GM21526 (cell line): ENCODE measurements around the gene ACOX3.
"Not testable (repeated sequence)": the region's sequence is repeated elsewhere in the genome, so short reads cannot be mapped to it uniquely, and the experiment has no call there.

Source experiments
- ATAC-seq: cut with Tn5 transposase; IDR thresholded peaks from one replicate; pipeline ENCODE4 v1.9.1; 2021; ENCODE audit warnings: moderate library complexity; ENCODE audit not compliant: unreplicated experiment, low FRiP score

Gene ACOX3

DNA sequence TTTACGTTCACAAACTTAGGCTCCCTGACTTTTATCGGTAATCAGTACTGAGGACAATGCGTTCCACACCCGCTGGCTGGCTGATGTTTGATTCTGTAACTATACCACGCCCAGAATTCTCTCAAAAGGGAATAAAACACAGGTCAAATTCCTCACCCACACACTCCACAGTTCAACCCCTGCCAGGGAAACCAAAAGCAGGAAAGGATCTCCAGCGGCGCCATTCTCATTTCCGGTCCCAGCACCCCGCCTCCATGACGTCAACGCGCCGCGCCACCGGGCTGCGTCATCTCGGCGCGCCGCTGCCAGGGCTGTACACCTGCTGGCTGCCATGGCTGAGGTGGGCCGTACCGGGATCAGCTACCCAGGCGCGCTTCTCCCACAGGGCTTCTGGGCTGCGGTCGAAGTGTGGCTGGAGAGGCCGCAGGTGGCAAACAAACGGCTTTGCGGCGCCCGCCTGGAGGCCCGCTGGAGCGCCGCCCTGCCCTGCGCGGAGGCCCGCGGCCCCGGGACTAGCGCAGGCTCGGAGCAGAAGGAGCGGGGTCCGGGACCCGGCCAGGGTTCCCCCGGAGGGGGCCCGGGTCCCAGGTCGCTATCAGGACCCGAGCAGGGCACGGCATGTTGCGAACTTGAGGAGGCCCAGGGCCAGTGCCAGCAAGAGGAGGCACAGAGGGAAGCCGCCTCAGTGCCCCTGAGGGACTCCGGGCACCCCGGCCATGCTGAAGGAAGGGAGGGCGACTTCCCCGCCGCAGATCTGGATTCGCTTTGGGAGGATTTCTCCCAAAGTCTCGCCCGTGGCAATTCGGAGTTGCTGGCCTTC, at the start of gene ACOX3, which contains the start of gene TRMT44:
Gene ACOX3 (minus strand): TSS at position 232 of the 820 bp plus-strand sequence. CDS start 24,202 bp downstream, outside the sequence.
Gene TRMT44 (plus strand): TSS at position 286 of the 820 bp plus-strand sequence. CDS start 46 bp downstream, at position 332.
- peak; percentile 75 for ATAC-seq

DNA sequence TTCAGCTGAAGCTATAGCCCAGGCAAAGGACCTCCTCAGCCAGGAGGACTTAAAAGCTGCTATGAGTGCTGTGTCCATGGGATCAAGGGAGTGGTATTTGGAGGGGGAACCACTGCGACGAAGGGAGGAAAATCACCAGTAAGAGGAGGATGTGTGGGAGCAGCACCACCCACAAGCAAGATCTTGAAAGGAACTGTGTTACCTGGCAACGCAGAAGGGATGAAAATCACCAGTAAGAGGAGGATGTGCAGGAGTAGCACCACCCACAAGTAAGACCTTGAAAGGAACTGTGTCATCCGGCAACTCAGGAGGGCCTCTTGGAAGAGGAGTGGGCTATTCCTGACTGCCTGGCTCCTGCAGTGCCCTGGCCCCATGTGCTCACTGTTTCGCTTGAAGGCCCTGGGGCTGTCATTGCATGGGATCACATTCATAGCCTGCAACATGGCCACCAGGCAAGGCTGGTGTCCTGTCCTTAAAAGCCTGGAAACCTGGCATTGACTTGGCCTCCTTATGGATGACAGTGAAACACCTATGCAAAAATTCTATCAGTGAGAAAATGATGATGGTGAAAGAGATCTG, 48.4 kb upstream of the ACOX3 start:
- no peak for ATAC-seq

DNA sequence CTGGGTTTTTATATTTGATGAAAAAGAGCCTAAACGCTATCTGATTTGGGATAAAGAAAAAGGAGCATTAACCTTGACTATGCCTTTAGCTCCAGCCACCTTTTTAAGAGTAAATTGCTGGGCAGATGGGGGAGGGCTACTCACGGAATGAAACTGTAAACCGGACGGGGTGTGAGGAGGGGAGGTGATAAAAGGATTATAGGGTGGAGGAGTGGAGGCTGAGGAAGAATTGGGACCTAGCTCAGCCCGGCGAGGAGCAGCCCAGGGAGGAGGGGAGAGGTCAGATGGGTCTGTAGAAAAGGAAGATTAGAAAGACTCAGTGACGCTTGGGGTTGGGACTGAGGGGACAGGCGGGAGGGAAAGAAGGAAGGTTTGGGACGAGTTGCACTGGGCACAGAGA, 46.1 kb upstream of the ACOX3 start:
- ATAC-seq = not testable (repeated sequence)

DNA sequence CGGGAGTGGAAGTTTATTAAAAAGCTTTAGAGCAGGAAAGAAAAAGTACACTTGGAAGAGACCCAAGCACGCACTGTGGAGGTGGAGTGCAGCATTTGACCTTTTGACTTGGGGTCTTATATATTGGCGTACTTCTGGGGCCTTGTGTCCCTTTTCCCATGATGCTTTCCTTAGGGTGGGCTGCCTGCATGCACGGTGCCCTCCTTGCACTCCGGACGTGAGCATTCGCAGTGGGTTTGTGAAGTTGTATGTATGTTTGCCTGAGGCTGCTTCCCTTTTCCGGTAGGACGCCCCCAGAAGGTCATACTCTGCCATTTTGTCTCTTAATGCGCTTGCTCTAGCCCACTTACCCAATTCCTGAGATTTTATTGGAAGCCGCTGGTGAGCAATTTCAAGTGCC, 39.7 kb upstream of the ACOX3 start:
- no peak for ATAC-seq

DNA sequence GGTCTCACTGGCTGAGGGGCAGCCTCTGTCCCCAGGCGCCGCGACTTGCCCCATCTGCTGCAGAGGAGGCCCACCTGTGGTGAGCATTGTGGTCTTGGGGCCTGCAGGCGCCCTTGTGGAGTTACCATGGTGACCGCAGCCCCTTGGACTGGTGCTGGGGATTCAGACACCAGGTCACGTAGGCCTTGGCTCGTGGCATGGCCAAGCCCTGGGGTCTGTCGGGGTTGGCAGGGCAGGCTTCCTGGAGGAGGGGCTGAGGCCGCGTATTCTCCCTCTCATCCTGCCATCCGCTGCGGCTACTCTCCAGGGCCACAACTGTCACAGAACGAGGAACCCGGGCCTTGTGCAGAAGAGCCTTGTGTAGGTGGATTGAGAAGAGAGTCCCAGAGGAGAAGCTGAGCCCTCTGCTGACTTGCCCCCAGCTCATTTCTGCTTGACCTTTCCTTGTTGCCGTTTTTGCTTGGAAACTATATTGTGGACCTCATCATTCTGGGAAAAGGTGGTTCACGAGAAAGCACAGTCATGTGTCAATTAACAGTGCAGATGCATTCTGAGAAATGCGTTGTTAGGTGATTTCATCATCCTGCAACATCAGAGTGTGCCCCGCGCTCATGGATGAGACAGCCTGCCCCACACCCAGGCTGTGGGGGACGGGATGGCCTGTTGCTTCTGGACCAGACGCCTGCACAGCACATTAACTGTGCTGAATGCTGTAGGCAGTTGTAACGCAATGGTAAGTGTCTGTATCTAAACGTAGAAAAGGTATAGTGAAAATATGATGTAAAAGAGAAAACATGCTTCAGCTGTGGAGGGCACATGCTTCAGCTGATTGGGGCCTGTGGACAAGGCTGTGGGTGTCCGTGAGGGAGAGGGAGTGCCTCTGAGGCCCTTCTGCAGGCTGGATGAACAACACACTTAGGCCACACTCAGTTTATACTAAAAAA, 38.5 kb upstream of the ACOX3 start:
- ATAC-seq = no peak

DNA sequence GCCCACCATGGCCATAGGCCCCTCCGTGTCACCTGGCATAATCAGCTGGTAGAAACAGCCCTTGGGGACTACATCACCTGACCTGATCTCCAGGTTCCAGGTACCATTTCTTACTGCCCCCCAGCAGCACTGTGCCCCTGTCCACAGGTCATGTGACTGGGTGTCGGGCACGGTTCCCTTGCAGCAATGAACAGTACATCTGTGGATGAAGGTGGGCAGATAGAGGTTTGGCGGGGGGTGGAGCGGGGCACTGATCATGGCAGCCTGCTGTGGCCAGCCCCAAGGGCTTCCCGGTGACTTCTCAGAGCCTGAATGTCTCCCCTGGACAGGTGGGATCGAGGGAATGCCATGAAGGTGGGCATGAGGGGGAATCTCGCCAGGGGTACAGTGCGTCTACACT, 37.8 kb upstream of the ACOX3 start:
- ATAC-seq = no peak

DNA sequence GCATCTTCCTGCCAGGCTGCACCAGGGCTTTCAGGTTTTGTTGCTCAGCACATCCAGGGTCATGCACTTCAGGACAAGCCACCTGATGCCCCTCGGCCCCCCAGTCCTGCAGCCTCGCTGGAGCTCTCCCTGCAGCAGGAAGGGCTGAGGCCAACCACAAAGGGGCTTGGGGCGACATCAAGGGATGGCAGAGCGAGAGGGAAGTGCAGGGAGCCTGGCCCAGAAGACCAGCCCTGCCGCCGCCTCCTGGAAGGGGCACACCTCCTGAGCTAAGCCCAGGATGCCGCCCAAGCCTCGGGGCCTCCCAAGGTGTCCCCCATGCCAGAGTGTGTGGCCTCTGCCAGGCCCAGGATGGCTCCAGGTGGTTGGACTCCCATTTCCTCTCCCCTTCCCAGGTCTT, 37.2 kb upstream of the ACOX3 start:
- ATAC-seq = no peak

DNA sequence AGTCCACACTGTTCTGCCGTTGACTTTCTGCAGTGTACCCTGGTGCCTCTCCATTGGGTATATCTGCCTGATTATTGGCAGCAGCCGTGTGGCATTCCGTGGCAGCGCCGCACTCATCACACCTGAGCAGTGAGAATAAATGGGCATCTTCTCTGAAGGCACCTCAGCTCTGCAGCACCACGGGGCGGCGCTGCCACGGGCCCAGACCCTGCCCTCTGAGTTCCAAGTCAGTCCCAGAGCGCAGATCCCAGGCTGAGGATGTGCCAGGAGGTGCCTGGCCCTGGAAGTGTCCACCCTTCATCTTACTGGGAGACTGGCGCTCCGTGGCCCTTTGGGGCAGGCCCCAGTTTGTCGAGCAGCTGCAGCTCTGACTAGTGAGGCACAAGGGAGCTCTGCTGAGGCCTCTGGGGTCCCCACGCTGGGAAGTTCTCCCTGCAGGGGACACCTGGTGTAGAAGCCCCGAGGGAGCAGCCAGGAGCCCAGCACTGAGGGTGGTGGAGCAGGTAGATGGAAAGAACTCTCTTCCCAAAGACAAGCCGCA, 36.6 kb upstream of the ACOX3 start:
- ATAC-seq = no peak

DNA sequence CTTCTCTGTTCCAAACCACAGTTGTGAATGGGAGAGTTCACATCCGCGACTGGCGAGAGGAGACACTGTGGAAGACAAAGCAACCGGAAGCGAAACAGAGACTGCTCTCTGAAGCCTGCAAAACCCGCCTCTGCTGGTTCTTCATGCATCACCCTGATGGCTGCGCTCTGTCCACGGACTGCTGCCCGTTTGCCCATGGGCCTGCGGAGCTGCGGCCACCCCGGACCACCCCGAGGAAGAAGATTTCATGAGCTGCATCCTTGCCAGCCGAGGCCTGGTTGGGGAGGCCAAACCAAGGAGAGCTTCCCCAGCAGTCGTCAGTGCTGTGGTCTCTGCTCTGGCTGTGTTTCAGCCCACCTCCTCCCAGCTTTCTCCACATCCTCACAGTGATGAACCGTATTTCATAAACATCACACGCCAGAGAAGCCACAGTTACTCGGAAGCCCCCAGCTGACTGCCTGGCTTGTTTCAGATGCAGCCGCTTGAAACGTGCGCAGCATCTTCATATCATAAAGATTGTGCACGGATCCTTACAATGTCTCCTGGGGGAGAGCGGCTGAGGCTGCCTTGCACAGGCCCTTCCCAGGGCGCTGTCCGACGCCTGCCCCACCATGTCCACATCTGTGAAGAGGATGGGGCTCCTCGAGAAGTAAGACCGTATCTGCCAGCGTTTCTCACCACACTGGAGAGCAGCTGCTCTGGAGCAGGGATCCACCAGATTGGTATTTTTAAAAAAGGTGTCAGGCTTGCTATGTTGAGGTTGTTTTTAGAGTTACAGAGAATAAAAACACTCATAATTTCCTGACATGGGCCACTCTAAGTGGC, 35.4 kb upstream of the ACOX3 start:
- no peak for ATAC-seq

DNA sequence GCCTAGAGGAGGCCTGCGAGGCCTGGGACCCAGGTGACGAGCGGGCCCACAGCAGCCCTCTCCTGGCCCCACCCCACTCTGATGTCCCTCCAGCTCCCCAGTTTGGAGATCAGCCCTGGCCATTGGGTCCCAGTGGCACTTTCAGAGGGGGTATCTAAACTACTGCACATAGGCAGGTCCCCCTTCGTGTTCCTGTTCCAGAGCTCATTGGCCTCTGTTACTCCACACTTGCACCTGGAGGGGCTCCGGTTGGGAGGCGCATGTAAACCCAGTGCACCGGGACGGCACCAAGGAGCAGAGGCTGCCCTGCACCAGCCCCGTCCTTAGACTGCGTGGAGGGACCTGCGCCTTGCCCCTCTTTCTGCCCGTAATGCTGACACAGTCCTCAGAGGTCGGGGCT, 34.3 kb upstream of the ACOX3 start:
- ATAC-seq = no peak

DNA sequence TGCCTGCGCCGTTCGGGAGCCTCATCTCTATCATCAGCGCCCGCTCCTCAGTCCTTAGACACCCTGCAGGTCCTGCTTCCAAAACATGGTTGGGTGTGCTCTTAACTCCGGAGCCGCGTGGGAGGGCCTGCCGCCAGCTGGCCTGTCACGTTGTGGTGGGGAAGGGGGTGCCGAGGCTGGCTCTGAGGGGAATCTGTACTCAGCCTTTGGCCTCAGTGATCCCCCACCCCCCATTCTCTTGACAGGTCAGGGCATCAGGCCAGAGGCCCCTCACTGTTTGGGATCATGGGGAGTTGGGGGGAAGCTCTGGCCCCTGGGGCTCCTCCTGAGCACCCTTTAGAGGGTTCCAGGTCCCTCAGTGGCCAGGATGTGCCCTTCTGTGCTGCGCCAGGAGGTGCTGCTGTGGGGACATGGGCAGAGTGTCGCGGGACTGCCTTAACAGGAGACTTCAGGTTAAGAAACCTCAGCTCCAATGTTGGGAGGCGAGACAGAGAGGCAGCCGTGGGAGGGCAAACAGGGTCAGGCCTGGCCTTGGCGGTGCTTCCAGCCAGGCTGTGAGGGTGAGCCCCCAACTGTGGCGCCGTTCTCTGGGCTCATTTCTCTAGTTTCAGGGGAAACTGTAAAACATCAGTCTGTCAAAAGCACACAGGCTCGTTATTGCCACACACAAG, 33.5 kb upstream of the ACOX3 start:
- no peak for ATAC-seq

DNA sequence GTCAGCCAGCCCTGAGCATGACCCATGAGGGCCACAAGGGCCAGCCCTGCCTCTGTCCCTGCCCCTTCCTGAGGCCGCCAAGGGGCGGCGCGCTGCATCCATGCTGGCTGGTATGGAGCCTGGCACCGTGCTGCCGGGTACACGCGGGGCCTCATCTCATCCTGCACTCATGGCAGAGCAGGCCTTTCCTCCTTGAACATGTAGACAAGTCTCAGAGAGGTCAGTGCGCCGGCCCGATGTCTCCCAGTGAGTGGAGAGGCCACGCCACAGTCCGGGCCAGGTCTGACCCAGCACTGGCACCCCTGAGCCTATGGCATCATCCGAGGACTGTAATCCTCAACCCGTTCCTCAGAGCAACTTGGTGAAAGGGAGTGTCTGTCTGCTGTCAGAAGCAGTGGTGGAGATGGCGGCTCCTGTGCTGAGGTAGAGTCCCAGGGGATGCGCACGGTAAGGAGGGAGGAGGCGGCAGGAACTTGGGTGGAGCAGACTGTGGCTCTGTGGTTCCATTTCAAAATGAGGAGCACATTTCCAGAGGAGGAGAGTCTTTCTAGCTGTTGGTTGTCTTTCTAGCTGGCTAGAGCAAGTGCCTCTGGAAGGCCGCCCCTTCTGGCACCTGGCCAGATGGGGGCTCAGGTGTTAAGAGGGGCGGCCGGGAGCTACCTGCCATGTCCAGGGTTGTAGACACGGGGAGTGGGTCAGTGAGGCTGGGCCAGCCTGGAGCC, 32.8 kb upstream of the ACOX3 start:
- ATAC-seq = no peak

DNA sequence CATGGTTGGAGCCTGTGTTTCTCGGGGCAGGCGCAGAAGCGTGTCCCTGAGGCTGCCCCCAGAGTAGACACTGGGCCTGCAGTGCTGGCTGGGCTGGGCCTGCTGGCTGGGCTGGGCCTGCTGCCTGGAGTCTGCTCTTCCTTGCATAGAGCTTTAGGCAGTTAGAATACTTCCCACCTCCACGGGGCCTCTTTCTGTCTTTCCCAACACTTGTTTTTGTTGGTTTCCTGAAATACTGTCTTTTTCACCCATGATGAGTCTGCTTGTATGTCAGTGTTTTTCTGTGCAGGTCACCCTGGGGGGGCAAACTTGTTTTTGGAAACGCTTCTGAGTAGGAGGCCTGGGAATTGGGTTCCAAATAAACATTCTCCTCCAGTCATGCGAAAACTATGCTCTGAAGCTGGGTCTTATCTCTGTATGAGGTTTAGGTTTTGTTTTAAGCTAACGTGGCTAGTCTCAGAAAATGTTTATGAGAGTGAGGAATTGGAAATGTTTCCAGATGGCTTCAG, 32.2 kb upstream of the ACOX3 start:
- ATAC-seq = no peak

DNA sequence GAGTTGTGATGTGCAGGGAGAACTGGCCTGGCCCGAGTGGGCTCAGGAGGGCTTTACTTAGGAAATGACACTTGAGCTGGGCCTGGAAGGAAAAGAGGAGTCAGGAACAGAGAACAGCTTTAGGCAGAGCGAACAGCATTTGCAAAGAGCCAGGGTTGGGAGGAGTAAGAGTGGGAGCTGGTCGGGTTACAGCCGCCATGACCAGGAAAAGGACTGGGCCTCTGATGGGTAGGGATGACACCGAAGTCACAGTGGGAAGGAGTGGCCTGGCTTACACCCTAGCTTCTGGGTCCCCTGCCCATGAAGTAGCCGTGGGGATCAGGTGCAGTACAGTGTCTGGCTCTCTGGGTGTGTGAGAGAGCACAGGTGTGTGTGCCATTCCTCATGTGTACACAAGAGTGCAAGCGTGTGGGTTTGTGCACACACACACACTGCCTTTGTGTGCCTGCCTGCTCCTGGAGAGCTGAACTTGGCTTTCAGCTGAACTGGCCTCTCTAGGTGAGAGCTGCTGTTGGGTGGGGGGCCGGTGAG, 31.7 kb upstream of the ACOX3 start:
- ATAC-seq = no peak

DNA sequence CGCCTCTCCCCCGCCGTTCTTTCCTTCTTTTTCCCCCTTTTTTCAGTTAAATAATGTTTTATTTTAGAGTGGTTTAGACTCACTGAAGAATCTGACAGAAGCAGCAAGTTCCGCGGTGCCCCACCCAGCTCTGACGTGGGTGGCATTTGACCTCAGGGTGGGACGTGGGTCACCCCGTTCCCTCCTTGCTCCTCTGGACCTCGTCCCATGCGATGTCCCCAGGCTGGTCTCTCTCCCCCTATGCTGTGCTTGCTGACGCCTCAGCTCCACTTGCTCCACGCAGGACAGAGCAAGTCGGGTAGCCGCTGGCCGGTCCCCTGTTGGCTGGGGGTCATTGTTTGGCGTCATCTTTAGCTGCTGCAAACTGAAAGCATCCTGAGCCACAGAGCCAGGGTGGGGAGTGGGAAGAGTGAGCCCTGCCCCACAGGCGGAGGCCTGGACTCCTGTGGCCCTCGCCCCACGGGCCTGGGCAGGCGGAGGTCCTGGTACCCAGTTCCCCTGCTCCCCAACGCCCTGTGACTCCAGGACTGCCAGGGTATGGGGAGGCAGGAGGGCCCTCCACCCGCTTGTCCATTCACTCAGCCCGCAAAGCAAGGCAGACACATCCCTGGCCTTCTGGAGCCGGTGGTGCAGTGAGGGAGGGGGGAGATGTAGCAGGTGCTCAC, 30.8 kb upstream of the ACOX3 start:
- ATAC-seq = no peak

DNA sequence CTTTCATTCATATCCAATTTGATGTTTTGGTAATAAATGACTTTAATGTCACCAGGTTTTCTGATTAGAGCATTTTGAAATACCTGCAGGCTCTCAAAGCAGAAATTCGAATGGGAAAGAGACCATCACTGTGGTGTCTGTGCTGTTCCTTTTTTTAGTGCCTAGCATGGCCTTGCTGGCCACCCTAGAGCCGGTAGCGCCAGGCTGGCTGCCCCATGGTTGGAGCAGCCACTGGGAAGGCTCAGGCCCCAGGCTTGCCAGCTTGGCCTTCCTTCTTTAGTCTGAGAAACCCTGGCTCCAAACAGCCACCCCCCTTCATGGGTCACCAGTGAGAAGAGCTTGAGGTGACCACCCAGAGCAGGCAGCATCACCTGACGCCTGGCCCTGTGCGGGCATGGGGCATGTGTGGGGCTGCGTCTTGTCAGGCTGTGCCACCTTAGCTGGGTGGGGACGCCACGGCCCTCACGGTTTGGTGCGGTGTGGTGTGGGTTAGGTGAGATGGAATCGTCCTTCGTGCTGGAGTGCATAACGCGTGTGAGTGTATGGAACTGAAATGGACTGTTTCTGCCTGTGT, 30.0 kb upstream of the ACOX3 start:
- ATAC-seq = no peak

DNA sequence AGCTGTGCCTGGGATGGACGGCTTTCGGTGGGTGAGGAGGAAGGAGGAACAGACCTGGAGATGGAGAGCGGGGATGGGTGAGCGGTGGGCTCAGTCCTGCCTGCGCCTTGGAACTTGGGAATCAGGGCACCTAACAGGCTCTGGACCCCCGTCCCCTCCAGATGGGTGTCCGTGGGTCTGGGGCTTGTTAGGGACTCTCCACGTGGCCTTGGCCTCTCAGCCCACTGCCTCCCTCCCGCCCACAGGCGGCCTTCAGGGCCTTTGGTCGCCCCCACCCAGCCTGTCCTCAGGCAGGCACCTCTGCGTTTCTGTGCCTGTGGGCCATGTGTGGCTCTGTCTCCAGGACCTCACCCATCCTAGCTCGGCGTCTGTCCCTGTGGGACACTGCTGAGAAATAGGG, 29.0 kb upstream of the ACOX3 start:
- ATAC-seq = no peak
